Measurements from ENCODE around the gene NKX3-2. TPM values are rescaled to one million over a fixed set of nuclear protein-coding genes. Genes with fewer than 3 reads are reported as not detected.

NKX3-2 gene
- polyA plus RNA-seq, 4 donors, result 0.05 to 0.07 (median 0.07) TPM; not detected in 1

DNA sequence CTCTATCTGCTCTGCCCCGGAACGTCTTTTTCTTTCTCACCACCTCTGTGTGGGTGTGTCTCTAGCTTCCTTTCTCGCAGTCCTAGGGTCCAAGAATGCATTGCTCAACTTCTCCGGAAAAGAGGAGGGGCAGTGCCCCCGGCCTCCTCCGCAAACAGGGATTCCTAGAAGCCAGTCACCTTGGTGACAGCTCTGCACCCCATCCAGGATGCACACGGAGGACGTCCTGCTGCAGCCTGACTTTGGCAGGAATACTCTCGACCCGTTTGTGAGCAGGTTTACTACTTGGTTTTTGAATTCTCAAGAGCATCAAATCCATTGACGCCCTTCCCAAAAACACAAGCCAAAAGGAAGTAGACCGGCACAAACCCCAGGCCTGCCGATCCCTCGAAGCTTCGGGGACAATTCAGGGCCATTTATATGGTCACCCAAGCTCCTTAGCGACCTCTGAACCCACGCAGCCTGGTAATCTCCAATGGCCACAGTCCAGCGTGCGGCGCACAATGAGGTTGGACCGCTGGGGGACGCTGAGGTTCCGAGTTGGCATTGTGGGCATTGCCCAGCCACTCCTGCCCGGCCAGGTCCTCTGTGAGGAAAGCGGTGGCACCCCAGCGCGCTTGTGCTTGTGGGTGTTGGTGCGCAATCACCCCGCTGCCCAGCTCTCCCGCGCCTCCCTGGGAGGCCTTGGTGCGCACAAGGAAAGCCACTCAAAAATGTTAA lies 9.8 kb downstream of the NKX3-2 start:
- no peak for DNase-seq (ENCODE audit: low read depth in 4 of 4, low spot score in 3 of 4)

DNA sequence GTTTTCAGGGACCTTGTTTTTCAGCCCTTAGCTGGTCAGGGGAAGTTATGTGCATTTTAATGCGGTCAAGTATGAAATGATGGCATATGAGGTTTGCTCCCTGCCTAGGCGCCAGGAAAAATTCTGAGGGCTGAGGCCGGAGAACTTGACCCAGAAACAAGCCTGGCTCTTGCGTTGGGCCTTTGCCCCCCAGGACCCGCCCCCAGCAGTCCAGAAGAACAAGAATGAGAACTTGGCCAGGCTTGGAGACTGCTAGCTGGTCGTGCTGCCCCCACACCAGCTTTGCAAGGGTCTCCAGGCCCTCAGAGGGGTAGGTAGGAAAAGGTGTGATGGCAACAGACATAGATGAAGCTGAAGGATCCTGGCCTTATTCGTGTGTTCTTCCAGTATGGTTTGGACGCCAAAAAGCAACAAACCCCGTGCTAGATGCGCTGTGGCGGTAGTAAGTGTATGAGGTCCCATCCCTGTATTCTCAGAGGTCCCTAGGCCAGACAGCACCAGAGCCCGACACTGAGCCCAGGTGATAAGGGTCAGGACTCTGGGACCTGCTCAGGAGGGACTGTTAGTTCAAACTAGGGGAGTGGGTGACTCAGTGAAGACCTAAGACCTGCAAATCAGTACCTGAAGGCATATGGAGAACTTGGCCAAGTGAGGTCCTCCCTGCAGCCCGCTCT lies 10.5 kb downstream of the NKX3-2 start:
- DNase-seq (ENCODE audit: low read depth in 4 of 4, low spot score in 3 of 4), result no peak

DNA sequence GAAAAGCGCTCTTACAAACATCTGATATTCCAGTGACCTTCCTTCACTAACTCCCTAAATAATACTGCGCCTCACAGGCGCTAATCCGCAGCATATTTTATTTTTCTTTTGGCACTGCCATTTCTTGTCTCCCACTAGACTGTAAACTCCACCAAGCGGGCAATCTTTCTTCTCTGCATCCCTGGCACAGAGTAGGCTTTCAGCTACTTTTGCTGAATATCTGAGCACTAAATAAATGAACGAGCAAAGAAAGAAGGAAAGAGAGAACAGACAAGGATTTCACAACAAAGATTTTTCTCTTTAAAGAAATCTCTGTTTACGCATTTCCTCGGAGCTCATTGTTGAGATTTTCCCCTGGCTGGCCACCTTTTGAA lies 12.7 kb downstream of the NKX3-2 start:
- DNase-seq (ENCODE audit: low read depth in 4 of 4, low spot score in 3 of 4), result no peak

DNA sequence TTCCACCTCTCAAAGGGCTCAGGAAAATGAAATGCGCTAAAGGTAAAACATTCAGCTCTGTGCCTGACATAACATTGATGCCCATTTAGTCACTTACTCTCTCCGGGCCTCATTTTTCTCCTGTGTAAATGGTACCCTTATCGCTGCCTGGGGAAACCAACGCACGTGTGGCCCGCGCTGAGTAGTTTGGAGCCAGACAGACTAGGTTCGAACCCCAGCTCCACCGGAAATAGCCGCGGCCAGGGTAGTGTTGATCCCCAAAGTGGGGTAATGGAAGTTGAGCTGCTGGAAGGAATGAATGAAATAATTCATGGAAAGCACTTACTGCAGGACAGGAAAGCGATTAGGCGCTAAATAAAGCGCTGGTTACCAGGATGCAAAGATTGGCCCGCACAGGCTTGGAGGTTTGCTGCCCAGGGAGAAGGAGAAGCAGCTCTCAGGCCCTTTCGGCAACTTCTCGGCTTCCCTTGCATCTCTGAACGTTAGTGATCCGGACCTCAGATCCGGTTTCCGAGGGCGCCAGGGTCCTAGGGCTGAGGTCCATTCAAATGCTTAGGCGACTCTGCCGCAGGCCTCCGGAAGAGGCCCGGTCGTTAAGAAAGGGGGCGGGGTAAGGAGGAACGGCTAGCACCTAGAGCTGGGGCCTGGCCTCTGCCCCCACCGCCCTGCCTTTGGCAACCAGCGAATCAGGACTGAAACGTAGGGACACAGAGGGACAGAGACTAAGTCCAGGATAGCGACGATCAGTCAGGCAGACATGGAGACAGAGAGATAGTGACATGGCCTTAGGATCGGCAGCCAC lies 13.3 kb downstream of the NKX3-2 start:
- DNase-seq (ENCODE audit: low read depth in 4 of 4, low spot score in 3 of 4), result no peak

DNA sequence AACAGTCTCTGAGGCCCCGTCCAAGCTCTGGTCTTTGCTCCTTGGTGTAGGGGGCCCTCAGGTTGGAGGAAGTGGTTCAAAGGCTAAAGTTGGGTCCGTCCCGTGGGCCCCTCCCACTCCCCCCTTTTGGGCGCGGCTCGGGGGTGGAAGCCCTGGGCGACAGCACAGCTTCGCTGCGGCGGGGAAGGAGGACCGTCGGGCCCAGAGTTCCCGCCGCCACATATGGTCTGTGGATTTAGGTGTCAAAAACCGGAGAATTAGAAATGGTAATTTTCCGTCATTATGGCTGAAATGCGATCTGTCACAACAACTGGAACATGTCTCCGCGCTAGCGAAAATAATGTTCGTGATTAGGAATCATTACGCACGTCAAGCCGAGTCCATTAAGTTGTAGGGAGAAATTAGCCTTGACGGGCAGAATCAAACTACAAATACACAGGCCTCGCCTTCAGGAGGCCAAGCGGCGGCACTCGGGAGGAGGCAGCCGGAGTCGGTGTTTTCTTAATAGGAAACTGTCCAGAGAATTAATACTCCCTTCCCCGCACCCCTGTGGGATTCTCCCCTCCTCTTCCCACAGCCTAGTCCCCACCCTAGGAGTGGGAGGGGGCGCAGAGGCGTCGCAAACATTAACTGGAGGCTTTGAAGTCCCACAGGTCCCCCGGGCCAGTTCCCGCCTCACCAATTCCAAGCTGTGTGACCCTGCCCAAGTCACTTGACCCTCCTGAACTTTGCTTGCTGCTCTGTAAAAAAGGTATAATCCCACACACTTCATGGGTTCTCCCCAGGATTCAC lies 15.0 kb downstream of the NKX3-2 start:
- no peak for DNase-seq (ENCODE audit: low read depth in 4 of 4, low spot score in 3 of 4)

DNA sequence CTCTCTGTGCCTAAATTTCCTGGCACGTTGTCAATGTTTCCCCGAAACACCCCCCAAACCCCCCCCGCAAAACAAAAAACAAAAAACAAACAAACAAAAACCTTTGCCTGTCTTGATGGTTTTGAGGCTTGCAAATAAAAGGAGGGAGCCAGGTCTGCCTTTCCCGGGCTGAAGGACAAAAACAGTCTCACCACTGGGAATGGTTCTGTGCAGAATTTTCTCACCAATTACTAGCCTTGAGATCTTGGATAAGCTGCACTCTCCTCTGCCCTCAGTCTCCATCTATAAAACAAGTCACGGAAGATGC lies 15.5 kb downstream of the NKX3-2 start:
- no peak for DNase-seq (ENCODE audit: low read depth in 4 of 4, low spot score in 3 of 4)

DNA sequence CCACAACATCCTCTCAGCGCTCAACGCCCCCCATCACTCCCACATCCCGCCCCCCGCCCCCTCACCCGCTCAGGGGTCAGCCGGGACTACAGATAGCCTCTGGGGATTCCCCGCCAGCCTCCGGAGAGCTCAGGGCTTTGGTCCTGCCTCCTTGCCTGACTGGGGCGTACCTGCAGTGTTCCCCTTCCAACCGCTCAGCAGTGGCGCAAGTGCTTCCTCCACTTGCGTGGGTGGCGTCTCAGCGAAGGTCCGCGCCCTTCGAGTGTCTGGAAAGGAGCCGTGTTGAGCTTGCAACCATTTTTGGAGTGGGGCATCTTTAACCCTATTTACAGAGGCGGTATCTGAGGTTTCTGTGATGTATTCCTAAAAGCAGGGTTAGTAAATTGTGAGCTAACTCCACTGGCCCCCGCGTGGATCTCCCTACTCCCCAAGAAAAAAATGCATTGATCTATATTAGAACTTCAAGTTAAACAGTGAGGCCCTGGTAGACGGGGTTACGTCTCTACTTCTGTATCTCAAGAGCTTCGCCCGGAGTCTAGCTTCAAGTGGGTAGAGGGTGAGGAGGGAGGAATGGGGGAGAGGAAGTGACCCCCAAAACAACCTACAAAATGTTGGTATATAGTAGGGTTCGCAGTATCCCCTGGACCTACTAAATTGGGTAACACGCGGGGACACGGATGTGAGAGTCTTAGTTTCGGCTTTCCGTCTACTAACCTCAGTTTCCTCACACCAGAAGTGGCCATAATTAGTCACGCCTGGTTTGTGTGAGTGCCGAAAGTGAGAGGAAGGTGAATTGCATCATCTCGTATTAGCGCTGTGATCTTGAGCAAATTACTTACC lies 16.1 kb downstream of the NKX3-2 start:
- DNase-seq (ENCODE audit: low read depth in 4 of 4, low spot score in 3 of 4), result no peak

DNA sequence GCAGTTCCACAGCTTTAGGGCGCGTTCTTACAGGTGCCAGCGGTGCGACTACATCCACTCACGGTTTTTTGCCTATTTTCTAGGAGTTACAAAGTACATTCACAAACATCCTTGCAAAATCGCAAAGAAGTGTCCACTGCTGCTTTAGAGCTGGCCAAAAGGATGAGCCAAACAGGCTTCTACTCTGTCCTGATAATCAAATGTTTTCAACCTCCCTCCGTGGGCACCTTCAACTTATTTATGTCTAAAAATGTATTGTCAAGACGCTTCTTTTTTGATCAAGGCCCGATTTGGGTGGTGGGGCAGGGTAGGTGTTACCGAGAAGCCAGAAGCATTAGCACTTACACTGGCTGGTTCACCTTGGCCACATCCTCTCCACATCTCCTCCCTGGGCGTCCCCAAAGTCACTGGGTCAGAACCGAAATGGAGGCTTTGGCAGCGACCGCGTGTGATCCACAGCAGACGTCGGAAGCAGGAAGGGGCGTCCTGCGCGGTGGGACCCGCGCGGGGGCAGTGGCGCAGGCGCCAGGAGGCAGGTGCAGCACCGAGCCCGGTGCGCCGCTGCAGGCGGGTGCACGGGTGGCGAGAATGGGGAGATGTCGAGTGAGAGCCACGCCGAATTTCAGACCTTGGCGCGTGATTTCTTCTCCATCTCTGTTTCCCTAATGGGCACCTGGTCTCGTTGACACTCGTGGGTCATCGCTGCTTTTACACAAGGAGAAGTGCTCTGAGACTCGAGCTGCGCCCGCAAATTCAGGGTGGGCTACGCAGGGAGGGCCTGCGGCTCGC lies 16.9 kb downstream of the NKX3-2 start:
- no peak for DNase-seq (ENCODE audit: low read depth in 4 of 4, low spot score in 3 of 4)

DNA sequence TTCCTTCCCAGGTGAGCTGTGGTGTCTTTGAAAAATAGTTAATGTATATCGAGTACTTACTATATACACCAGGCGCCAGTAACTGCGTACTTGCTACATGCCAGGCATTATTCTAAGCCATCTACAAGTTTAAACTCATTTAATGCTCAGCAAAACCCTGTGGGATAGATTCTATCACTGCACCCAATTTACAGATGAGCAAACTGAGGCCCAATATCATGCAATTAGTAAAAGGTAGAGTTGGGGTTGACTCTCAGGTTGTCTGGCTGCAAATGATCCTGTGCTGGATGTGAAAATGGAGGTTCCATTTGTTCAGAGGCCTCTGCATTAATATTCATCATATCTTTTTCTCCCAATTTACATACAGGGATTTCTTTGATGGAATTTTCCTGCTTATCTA lies 17.6 kb downstream of the NKX3-2 start:
- no peak for DNase-seq (ENCODE audit: low read depth in 4 of 4, low spot score in 3 of 4)

DNA sequence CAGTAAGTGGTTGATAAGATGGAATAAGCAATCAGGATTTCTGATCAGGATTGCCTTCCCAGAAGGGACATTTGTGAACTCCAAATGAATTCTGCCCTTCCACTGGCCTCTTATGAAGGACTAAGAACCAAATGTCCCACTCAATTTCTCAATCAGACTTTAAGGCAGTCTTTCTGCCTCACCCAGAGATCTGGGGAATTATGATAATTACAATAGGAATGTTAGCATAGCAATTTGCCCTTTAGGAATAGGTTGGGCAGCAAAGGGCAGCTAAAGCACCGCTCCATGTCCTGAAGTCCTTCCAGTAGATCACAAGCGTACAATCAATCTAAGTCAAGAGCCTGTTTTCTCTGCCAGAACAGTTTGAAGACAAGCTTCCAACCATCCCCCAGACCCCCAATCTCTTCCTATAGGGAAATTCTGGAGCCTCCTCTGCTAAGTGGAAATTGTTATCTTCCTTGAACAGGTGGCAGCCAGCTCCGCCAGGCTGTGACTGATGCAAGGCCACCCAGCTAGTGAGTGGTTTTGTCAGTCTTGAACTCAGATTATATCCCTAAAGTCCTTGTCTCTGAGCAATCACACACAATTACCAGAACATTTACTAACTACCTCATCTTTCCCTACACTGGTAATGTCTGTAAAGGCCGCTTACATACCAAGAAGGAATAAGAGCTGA lies 18.6 kb downstream of the NKX3-2 start:
- DNase-seq (ENCODE audit: low read depth in 4 of 4, low spot score in 3 of 4), result no peak

DNA sequence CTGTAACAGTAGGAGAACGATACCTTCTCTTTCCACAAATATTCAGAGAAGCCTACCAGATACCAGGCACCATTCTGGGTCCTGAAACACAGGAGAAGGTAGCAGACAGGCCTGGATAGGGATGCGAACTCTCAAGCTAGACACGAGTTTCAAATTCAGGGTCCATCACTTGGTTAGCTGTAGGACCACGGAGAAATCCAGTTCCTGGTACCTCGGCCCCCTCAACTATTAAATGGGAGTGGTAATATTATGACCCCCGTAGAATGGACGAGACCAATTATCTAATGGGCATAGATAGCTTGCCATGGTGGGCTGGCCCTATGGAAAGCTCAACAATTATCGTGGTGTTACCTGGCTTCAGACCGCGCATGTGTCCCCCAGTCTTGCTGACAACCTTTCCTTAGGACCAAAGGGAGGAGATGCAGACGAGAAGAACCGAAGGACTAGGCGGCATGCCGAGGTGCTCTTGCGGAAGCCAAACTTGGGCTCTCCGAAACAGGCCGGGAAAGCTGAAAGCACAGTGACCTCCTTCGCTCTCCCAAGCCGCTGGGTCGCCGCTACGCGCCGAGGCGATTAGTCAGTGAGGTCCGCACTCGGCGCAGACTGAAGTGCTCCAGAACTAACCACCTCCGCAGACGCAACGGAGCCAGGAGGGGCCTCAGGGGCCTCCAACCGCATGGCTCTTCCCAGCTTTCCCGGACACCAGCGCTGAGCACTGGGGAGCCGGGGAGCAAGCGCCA lies 19.6 kb downstream of the NKX3-2 start:
- DNase-seq (ENCODE audit: low read depth in 4 of 4, low spot score in 3 of 4), result no peak

DNA sequence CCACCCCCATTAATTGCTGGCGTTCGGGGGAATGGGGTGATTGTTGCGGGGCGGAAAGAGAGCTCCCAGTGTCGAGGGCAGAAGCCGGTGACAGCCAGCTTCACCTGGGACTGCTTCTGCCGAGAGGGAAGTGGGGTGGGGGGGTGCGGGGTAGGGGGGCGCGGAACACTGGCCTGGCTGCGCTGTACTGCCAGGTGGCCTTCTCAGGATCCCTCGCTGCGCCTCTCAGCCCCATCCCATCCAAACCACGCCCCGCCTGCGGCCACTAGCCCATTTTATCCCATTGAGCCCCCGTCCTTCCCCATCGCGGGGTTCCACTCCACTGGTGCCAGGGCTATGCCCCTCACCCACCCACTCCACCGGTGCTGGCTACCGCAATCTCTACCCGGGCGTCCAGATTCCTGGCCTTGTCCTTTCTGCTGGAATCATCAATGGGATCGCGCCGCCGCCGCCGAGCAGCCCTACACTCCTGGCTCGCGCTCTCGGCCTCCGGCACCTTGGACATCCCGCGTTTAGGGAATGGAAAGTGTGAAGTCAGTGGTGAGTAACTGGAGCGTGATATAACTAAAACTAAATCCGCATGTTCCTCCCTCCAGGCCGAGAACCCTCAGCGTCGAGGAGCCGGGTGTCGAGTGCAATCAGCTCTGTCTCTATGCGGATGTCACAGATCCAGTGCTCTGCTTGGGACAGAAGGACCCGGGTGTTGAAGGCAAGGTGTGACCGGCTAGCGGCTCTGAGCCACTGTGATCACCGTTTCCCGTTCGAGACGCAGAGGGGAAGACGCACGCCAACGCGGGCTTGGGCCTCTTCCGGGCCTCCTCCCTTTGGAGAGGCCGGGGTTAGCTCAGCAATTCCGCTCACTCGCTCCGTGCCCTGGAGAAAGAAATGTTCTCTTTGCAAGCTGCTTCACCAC lies 20.5 kb downstream of the NKX3-2 start:
- DNase-seq (ENCODE audit: low read depth in 4 of 4, low spot score in 3 of 4), result no peak

DNA sequence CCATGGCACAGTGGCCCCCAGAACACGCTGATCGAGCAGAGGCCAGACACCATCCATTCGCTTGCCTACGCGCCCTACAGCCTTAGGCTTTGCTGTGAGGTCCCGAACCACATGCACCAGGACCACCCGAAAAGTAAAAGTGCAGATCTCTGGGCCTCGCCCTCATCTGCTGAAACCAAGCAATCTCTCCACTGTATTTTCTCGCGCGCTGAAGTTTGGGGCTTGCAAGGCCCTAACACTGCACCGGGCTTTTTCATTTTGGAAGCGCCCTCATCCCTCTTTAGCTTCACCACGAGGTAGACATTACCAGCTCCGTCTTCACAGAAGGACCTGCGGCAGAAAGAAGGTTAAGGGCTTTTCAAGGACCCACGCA lies 21.2 kb downstream of the NKX3-2 start:
- DNase-seq (ENCODE audit: low read depth in 4 of 4, low spot score in 3 of 4), result no peak

DNA sequence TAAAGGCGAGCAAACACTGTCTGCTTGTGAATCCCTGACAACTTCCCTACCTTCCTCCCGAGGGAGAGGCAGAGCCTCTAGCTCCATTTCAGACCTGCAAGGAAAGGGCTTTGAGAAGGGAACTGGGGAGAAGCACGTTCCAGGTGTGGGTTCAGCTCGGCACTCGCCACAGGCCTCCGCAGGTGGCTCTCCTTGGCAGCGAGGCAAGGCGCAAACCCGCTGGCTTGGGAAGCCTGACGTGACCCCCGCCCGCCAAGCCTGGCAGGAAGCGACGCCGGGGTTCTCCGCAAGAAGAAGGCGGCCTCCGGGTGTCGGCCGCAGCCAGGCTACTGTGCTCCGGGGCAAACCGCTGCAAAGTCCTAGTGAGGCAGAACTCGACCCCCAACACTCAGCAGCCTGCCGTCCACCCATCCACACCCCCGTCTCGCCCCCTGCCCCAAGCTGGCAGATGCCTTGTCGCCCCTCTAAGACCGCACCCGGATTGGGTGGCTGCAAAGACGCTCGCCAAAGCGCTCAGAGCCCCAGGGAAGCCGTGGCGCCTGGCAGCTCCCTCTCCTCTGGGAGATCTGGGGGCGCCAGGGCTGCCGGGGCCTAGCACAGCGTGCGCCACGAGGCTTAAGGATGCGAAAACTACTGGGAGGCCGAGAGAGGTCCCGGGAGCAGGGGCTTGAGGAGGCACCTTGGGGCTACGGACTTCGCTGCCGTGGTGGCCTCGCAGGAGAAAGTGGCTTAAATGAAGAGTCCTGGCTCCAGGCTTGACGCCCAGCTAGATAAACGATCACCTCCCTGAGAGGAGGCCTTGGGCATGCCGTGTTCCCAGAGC lies 21.8 kb downstream of the NKX3-2 start:
- no peak for DNase-seq (ENCODE audit: low read depth in 4 of 4, low spot score in 3 of 4)

DNA sequence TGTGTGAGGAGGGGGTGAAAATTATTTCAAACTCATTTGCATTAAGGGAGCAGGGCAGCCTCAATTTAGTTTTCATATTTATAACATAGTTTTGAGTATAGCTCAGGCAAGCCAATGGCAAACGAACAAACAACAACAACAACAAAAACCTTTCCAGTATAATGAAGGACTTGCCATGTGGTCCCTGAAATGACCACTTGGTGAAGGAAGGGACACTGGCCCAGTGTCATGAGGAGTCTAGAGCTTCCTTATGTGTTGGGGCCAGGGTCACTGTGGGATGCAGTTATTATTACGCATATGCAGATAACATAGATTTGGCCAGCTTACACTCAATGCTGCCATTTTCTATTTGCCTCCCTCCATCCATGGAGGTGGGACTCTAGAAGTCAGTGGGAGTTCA lies 23.3 kb downstream of the NKX3-2 start:
- DNase-seq (ENCODE audit: low read depth in 4 of 4, low spot score in 3 of 4), result no peak

DNA sequence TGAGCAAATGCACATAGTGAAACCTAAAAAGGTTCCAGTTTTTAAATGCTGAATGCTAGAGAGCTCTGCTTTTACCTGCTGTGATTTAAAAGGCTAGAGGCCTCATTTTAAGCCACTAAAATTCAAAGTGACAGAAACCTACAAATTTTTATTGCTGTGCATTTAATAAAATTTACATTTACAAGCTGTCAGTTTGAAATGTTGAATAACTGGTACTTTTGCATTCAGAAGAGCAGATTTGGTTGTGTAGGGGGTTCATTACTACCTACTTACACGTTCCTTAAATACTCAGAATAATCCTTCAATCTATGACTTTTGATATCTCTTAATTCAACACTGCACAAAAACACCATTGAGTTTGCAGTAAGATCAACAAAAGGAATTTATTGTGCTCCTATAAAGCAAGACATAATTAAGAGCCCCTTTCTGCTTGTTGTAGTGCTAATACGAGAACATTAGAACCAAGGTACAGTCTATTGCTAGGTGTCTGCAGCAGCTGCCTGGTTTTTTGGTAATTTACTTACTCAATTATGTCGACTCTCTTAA lies 27.9 kb downstream of the NKX3-2 start:
- DNase-seq (ENCODE audit: low read depth in 4 of 4, low spot score in 3 of 4), result no peak
